ENCODE measurements around the gene LRFN2.
A peak's percentile ranks its signal among the peaks of the same experiment; 100 is the strongest.

LRFN2 gene

GRCh38 chr6:40587240-40588069 is at the start of gene LRFN2:
Gene LRFN2 (minus strand): TSS chr6:40587364.
- intact Hi-C loops (cut with DNase I) = no loop called here
- peak; percentile 46 to 96 (median 72) for DNase-seq

- DNase-seq = no peak
- intact Hi-C loops (cut with DNase I) = no loop called here
These were observed 47.3 kb upstream of the LRFN2 start for GRCh38 chr6:40634429-40634828.

GRCh38 chr6:40631744-40632143 is 44.6 kb upstream of the LRFN2 start:
- intact Hi-C loops (cut with DNase I) = no loop called here
- DNase-seq = peak in 1 of 10 donors; percentile 16

- DNase-seq = no peak
- intact Hi-C loops (cut with DNase I) = no loop called here
These were observed 43.3 kb upstream of the LRFN2 start for GRCh38 chr6:40630488-40630887.

GRCh38 chr6:40630051-40630450 is 42.9 kb upstream of the LRFN2 start:
- no peak for DNase-seq
- intact Hi-C loops (cut with DNase I) = no loop called here

GRCh38 chr6:40629463-40629862 is 42.3 kb upstream of the LRFN2 start:
- intact Hi-C loops (cut with DNase I) = no loop called here
- no peak for DNase-seq

GRCh38 chr6:40627316-40627715 is 40.2 kb upstream of the LRFN2 start:
- no peak for DNase-seq
- intact Hi-C loops (cut with DNase I) = no loop called here

GRCh38 chr6:40626886-40627285 is 39.7 kb upstream of the LRFN2 start:
- intact Hi-C loops (cut with DNase I) = no loop called here
- DNase-seq = no peak

GRCh38 chr6:40623932-40624331 is 36.8 kb upstream of the LRFN2 start:
- intact Hi-C loops (cut with DNase I) = no loop called here

GRCh38 chr6:40623178-40623577 is 36.0 kb upstream of the LRFN2 start:
- no peak for DNase-seq
- intact Hi-C loops (cut with DNase I) = no loop called here

More at GRCh38 chr6:40623932-40624331, 36.8 kb upstream of the LRFN2 start:
- DNase-seq = no peak

- no peak for DNase-seq
- intact Hi-C loops (cut with DNase I) = no loop called here
These were observed 33.5 kb upstream of the LRFN2 start for GRCh38 chr6:40620574-40621240.

- DNase-seq = no peak
- intact Hi-C loops (cut with DNase I) = no loop called here
These were observed 27.5 kb upstream of the LRFN2 start for GRCh38 chr6:40614671-40615070.

GRCh38 chr6:40611912-40612311 is 24.7 kb upstream of the LRFN2 start:
- intact Hi-C loops (cut with DNase I) = no loop called here
- DNase-seq = no peak

- DNase-seq = peak in 1 of 10 donors; percentile 67
- intact Hi-C loops (cut with DNase I) = no loop called here
These were observed 24.3 kb upstream of the LRFN2 start for GRCh38 chr6:40611434-40611833.

GRCh38 chr6:40610229-40610628 is 23.1 kb upstream of the LRFN2 start:
- DNase-seq = no peak
- intact Hi-C loops (cut with DNase I) = no loop called here

GRCh38 chr6:40606981-40607380 is 19.8 kb upstream of the LRFN2 start:
- no peak for DNase-seq
- intact Hi-C loops (cut with DNase I) = no loop called here

GRCh38 chr6:40606526-40606925 is 19.4 kb upstream of the LRFN2 start:
- DNase-seq = peak in 1 of 10 donors; percentile 19

GRCh38 chr6:40604082-40604481 is 16.9 kb upstream of the LRFN2 start:
- no peak for DNase-seq
- intact Hi-C loops (cut with DNase I) = no loop called here

More at GRCh38 chr6:40606526-40606925, 19.4 kb upstream of the LRFN2 start:
- intact Hi-C loops (cut with DNase I) = no loop called here

- intact Hi-C loops (cut with DNase I) = no loop called here
These were observed 12.4 kb upstream of the LRFN2 start for GRCh38 chr6:40599555-40599954.

GRCh38 chr6:40598516-40598915 is 11.4 kb upstream of the LRFN2 start:
- intact Hi-C loops (cut with DNase I) = no loop called here
- DNase-seq = no peak

More at GRCh38 chr6:40599555-40599954, 12.4 kb upstream of the LRFN2 start:
- DNase-seq = no peak

- DNase-seq = no peak
- intact Hi-C loops (cut with DNase I) = no loop called here
These were observed 10.1 kb upstream of the LRFN2 start for GRCh38 chr6:40597301-40597700.

- intact Hi-C loops (cut with DNase I) = no loop called here
- DNase-seq = peak in 2 of 10 donors; percentile 6 to 40
These were observed 1.3 kb upstream of the LRFN2 start for GRCh38 chr6:40588480-40588879.

Data from posterior cingulate gyrus (tissue), 11 donors.